Measurements from ENCODE around the gene DCTN3. TPM values are rescaled to one million over a fixed set of nuclear protein-coding genes. Genes with fewer than 3 reads are reported as not detected.

The DCTN3 gene
- total and polyA plus RNA-seq, 10 of the 15 experiments (the other 5 are each of a cell fraction or from before 2014, with no cell fraction given) = 19.0 to 120 (median 71.8) TPM

DNA sequence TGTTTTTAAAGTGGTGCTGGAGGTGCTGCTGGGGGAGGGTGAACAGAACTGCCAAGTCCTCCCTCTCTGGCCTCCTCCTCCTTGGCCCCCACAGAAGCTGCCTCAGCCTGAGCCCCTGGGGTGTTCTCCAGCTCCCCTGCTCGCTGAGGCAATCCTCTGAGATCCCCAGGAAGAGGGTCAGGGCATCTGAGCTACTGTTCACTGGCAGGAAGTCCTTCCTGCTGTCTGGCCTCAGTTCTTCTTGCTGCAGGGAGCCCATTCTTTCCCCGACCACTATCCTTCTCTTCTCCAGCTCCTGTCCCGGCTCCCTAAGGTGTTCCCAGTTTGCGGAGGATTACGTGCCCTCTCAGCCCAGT is 40.5 kb downstream of the DCTN3 start:
- peaks cover 3% of the 10 kb centered on the region for H4K20me1 ChIP-seq (ENCODE audit: control insufficient read depth, insufficient read depth)
- FAIRE-seq (no peak), ATAC-seq (no peak), DNase-seq (ENCODE audit: low read depth, low spot score) (no peak)
- no peaks in the 10 kb centered on the region for H3K79me2 ChIP-seq (ENCODE audit: control insufficient read depth, insufficient read depth, low read length)
- ChIA-PET RAD21 (ENCODE audit: unreplicated experiment) (interaction anchor here (0.7 kb wide), 1 partner anchor 176 kb away, joined by 3 read pairs; no protein-coding TSS in a partner anchor), SMC1A (ENCODE audit: uncharacterized antibody, unreplicated experiment) (no interaction called here), CTCF (no interaction called here), POLR2A (no interaction called here)
- no peak overlapping the region for H3K4me2 ChIP-seq (ENCODE audit: control insufficient read depth, insufficient read depth)
- no TSS peak for BruUV-seq (replicated peaks)
- no peak overlapping the region for H2AFZ ChIP-seq (ENCODE audit: control insufficient read depth, low read depth, low read length)
- peaks cover 19 to 23% of the 10 kb centered on the region in 2 experiments for H3K27me3 ChIP-seq (replicated peaks in 1 of 2; ENCODE audit: control insufficient read depth in 2 of 2, insufficient read depth in 2 of 2, low read length in 1 of 2)
- no peak overlapping the region for H3K27ac ChIP-seq (ENCODE audit: control insufficient read depth, insufficient read depth)
- no peak overlapping the region for H3K9ac ChIP-seq (ENCODE audit: control insufficient read depth, insufficient read depth, low read length)
- intact Hi-C loops (cut with micrococcal nuclease; ENCODE audit: unreplicated experiment) = no loop called here
- no peak for TF ChIP-seq ZNF207 (IDR thresholded peaks at IDR 0.05; ENCODE audit: borderline replicate concordance)
- TF ChIP-seq SREBF1 (IDR thresholded peaks at IDR 0.05; ENCODE audit: low read length) = no peak
- TF ChIP-seq, protein P1, sequence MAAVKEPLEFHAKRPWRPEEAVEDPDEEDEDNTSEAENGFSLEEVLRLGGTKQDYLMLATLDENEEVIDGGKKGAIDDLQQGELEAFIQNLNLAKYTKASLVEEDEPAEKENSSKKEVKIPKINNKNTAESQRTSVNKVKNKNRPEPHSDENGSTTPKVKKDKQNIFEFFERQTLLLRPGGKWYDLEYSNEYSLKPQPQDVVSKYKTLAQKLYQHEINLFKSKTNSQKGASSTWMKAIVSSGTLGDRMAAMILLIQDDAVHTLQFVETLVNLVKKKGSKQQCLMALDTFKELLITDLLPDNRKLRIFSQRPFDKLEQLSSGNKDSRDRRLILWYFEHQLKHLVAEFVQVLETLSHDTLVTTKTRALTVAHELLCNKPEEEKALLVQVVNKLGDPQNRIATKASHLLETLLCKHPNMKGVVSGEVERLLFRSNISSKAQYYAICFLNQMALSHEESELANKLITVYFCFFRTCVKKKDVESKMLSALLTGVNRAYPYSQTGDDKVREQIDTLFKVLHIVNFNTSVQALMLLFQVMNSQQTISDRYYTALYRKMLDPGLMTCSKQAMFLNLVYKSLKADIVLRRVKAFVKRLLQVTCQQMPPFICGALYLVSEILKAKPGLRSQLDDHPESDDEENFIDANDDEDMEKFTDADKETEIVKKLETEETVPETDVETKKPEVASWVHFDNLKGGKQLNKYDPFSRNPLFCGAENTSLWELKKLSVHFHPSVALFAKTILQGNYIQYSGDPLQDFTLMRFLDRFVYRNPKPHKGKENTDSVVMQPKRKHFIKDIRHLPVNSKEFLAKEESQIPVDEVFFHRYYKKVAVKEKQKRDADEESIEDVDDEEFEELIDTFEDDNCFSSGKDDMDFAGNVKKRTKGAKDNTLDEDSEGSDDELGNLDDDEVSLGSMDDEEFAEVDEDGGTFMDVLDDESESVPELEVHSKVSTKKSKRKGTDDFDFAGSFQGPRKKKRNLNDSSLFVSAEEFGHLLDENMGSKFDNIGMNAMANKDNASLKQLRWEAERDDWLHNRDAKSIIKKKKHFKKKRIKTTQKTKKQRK (IDR thresholded peaks at IDR 0.05; ENCODE audit: low read depth, low read length) = no peak
- H3K9me3 ChIP-seq (replicated peaks; ENCODE audit: control insufficient read depth, insufficient read depth, low read length) = no peaks in the 10 kb centered on the region
- no peak overlapping the region for H3K4me3 ChIP-seq
- in situ Hi-C loops (cut with MboI) = no loop called here
- H3K36me3 ChIP-seq (ENCODE audit: control insufficient read depth in 2 of 2, insufficient read depth in 2 of 2, low read length in 1 of 2) = no peaks in the 10 kb centered on the region
- WGBS (ENCODE audit: insufficient coverage, insufficient replicate concordance, low lambda C conversion rate, missing lambda C conversion rate) = 49% methylated on average over 5 of the region's 5 CpGs
- no peaks in the 10 kb centered on the region for H3K4me1 ChIP-seq (ENCODE audit: control insufficient read depth, insufficient read depth, low read length)

DNA sequence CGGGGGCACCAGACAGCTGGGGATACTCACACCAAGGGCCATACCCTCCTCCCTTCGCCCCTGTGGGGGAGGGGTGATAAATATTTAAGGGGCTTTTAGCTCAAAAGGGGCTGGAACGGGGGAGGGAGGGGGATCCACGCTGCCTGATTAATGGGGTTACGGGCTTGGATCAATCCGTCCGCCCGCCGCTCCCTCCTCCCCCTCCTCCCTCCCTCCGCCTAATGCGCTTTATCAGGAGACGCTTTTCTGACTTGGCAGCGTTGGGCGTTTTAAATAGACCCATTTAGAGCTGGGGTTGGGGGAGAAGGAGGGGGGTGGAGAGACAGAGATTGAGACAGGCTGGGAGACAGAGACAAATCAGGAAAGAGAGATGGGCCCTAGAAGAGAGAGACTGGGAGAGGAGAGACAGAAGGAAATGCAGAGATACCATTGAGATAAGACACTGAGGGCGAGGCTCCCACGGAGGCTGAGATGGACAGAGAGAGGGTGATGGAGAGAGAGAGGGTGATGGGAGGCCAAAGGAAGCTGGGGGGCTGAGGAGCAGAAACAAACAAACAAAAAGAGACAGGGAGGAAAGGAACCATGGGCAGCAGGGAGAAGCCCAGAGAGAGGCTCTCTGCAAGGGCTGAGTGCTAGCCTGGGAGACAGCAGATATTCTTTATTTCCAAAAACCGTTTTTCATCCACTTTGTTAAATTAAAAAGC is 41.0 kb downstream of the DCTN3 start:
- H3K9me3 ChIP-seq (replicated peaks; ENCODE audit: control insufficient read depth, insufficient read depth, low read length) = no peaks in the 10 kb centered on the region
- no peak for TF ChIP-seq PAX5 (IDR thresholded peaks at IDR 0.05; ENCODE audit: borderline replicate concordance, low read depth, low read length)
- TF ChIP-seq NR2F1 (conservative IDR thresholded peaks at IDR 0.05) = no peak
- no peak for TF ChIP-seq EED (IDR thresholded peaks at IDR 0.05; ENCODE audit: low read depth)
- in situ Hi-C loops (cut with MboI) = no loop called here
- no peaks in the 10 kb centered on the region for H3K4me1 ChIP-seq (ENCODE audit: control insufficient read depth, insufficient read depth, low read length)
- CTCF ChIA-PET = no interaction called here
- FAIRE-seq = no peak
- BruUV-seq (replicated peaks) = no TSS peak
- peaks cover 3% of the 10 kb centered on the region for H4K20me1 ChIP-seq (ENCODE audit: control insufficient read depth, insufficient read depth)
- intact Hi-C loops (cut with micrococcal nuclease; ENCODE audit: unreplicated experiment) = no loop called here
- no peaks in the 10 kb centered on the region for H3K36me3 ChIP-seq (ENCODE audit: control insufficient read depth in 2 of 2, insufficient read depth in 2 of 2, low read length in 1 of 2)
- H3K27ac ChIP-seq (ENCODE audit: control insufficient read depth, insufficient read depth) = no peak overlapping the region
- no peaks in the 10 kb centered on the region for H3K79me2 ChIP-seq (ENCODE audit: control insufficient read depth, insufficient read depth, low read length)
- RAD21 ChIA-PET (ENCODE audit: unreplicated experiment) = no interaction called here
- 5% methylated on average over 11 of the region's 17 CpGs for WGBS (ENCODE audit: insufficient coverage, insufficient replicate concordance, low lambda C conversion rate, missing lambda C conversion rate)
- SMC1A ChIA-PET (ENCODE audit: uncharacterized antibody, unreplicated experiment) = no interaction called here
- no peak for DNase-seq (ENCODE audit: low read depth, low spot score)
- H3K4me2 ChIP-seq (ENCODE audit: control insufficient read depth, insufficient read depth) = no peak overlapping the region
- no peak overlapping the region for H3K9ac ChIP-seq (ENCODE audit: control insufficient read depth, insufficient read depth, low read length)
- no peak overlapping the region for H2AFZ ChIP-seq (ENCODE audit: control insufficient read depth, low read depth, low read length)
- H3K4me3 ChIP-seq = no peak overlapping the region
- POLR2A ChIA-PET = no interaction called here
- peaks cover 19 to 23% of the 10 kb centered on the region in 2 experiments for H3K27me3 ChIP-seq (replicated peaks in 1 of 2; ENCODE audit: control insufficient read depth in 2 of 2, insufficient read depth in 2 of 2, low read length in 1 of 2)
- ATAC-seq = no peak

Measured in GM12878 (cell line).